Testis (tissue), 3 donors: ENCODE measurements around the gene SDK2. TPM values are rescaled to one million over a fixed set of nuclear protein-coding genes. Genes with fewer than 3 reads are reported as not detected.

Source experiments
- DNase-seq: peaks from one replicate; pipeline ENCODE4 v3.0.0-alpha.2; 2019
- H3K27ac ChIP-seq, 2 donors: fragments of 200-600 bp; sonication (generic); one replicate each; pipeline ENCODE4 v1.5.1; 2019
- H3K27me3 ChIP-seq: fragments of 200-600 bp; sonication (generic); one replicate; pipeline ENCODE4 v1.5.1; 2019
- H3K36me3 ChIP-seq: fragments of 200-600 bp; sonication (generic); one replicate; pipeline ENCODE4 v1.5.1; 2017; ENCODE audit warnings: low read depth; ENCODE audit errors: missing control alignments
- H3K4me1 ChIP-seq: fragments of 200-600 bp; sonication (generic); one replicate; pipeline ENCODE4 v1.5.1; 2019
- H3K4me3 ChIP-seq, 2 donors: fragments of 200-600 bp; sonication (generic); one replicate each; pipeline ENCODE4 v1.5.1; 2017 to 2019
- H3K9me3 ChIP-seq: fragments of 200-600 bp; sonication (generic); one replicate; pipeline ENCODE4 v1.5.1; 2017
- POLR2A ChIP-seq: fragments of 450-650 bp; IDR thresholded peaks from one replicate; pipeline ENCODE4 v1.6.1; 2017; ENCODE audit warnings: antibody characterized with exemption, mild to moderate bottlenecking, moderate library complexity
- WGBS, 2 donors: methylation state at CpG; one replicate each; pipeline ENCODE4 v1.1.5; 2018; 5-methylcytosine and 5-hydroxymethylcytosine counted together
- intact Hi-C: fragments of 100-400 bp; cut with DNase I; formaldehyde crosslinking; loops from one replicate; pipeline ENCODE4 v1.15.1; 2023; ENCODE audit warnings: low total_unique reads
- polyA plus RNA-seq: library from polyadenylated mRNA; stranded (reverse); fragments of 350-450 nt; fragmentation: Illumina TruSeq; extraction: RNeasy Lipid Tissue Mini Kit (QIAGEN cat#74804); gene quantifications from one replicate; pipeline ENCODE4 v1.2.3, GENCODE V29; 2014; ENCODE audit warnings: low read depth, low replicate concordance; ENCODE audit not compliant: insufficient read depth
- total RNA-seq, 2 donors: library from RNA; depleted of rRNA; stranded (reverse); fragments of >200 nt; gene quantifications; one replicate each; pipeline ENCODE4 v1.2.3, GENCODE V29; 2016
- TF ChIP-seq, protein P1 (sequence below), 3 experiments: fragments of 450-650 bp in 2 of 3; fragments of 200-600 bp in 1 of 3; sonication (generic) in 1 of 3; IDR thresholded peaks; one replicate each; pipeline ENCODE4 v1.5.1; 2016 to 2019; ENCODE audit warnings: antibody characterized with exemption in 3 of 3, mild to moderate bottlenecking in 2 of 3, moderate library complexity in 1 of 3

The SDK2 gene
- total and polyA plus RNA-seq, 3 donors from 2014 or later, result 36.9 to 63.4 (median 55.4) TPM

DNA sequence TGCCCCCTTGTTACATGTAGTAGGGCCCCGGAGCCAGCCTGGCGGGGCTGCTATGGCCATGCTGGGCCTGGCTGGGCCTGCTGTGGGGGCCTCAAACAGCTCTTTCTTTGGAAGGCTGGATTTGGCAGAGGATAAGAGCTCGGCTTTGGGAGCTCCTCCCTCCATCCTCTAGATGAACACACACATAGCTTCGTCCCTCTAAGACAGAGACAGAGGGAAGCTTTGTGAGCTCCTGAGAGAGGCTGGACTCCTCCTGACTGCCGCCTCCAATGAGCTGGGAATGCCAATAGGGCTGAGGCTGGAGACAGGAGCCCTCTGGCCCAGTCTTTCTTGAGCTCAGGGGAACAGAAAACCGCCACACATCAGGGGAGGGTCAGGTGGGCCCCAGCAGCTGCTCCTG, 295.1 kb downstream of the SDK2 start:
- peak; percentile 71 for DNase-seq
- no peaks in the 10 kb centered on the region for H3K27me3 ChIP-seq
- H3K27ac ChIP-seq, result peak overlapping the region; percentile 36 to 39
- no peak overlapping the region for H3K4me3 ChIP-seq
- no peaks in the 10 kb centered on the region for H3K36me3 ChIP-seq
- WGBS, 2 donors, result 39 to 49% methylated on average over 6 of the region's 6 CpGs
- intact Hi-C loops, result no loop called here
- H3K9me3 ChIP-seq, result no peaks in the 10 kb centered on the region
- TF ChIP-seq POLR2A, result no peak
- TF ChIP-seq, protein P1, sequence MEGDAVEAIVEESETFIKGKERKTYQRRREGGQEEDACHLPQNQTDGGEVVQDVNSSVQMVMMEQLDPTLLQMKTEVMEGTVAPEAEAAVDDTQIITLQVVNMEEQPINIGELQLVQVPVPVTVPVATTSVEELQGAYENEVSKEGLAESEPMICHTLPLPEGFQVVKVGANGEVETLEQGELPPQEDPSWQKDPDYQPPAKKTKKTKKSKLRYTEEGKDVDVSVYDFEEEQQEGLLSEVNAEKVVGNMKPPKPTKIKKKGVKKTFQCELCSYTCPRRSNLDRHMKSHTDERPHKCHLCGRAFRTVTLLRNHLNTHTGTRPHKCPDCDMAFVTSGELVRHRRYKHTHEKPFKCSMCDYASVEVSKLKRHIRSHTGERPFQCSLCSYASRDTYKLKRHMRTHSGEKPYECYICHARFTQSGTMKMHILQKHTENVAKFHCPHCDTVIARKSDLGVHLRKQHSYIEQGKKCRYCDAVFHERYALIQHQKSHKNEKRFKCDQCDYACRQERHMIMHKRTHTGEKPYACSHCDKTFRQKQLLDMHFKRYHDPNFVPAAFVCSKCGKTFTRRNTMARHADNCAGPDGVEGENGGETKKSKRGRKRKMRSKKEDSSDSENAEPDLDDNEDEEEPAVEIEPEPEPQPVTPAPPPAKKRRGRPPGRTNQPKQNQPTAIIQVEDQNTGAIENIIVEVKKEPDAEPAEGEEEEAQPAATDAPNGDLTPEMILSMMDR (IDR thresholded peaks at IDR 0.05), result no peak
- peaks cover 27% of the 10 kb centered on the region for H3K4me1 ChIP-seq

DNA sequence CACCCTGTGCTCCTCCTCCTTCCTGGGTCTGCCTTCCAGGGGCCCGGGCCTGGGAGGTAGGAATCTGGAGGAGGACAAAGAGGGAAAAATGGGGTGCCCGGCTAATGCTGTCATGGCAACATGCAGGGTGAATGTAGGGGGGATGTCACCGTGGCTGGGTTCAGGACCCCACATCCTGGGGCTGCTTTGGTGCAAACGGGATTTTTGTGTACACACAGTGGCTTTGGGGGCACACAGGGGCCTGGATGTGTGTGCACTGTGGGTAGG, 295.5 kb downstream of the SDK2 start:
- H3K4me1 ChIP-seq, result peaks cover 29% of the 10 kb centered on the region
- no peak for DNase-seq
- peak overlapping the region; percentile 36 to 39 for H3K27ac ChIP-seq
- TF ChIP-seq, protein P1 (IDR thresholded peaks at IDR 0.05), result no peak
- no peak for TF ChIP-seq POLR2A
- H3K4me3 ChIP-seq, result no peak overlapping the region
- H3K9me3 ChIP-seq, result no peaks in the 10 kb centered on the region
- 44 to 64% methylated on average over 4 of the region's 4 CpGs for WGBS, 2 donors
- H3K36me3 ChIP-seq, result no peaks in the 10 kb centered on the region
- intact Hi-C loops, result no loop called here
- H3K27me3 ChIP-seq, result no peaks in the 10 kb centered on the region

DNA sequence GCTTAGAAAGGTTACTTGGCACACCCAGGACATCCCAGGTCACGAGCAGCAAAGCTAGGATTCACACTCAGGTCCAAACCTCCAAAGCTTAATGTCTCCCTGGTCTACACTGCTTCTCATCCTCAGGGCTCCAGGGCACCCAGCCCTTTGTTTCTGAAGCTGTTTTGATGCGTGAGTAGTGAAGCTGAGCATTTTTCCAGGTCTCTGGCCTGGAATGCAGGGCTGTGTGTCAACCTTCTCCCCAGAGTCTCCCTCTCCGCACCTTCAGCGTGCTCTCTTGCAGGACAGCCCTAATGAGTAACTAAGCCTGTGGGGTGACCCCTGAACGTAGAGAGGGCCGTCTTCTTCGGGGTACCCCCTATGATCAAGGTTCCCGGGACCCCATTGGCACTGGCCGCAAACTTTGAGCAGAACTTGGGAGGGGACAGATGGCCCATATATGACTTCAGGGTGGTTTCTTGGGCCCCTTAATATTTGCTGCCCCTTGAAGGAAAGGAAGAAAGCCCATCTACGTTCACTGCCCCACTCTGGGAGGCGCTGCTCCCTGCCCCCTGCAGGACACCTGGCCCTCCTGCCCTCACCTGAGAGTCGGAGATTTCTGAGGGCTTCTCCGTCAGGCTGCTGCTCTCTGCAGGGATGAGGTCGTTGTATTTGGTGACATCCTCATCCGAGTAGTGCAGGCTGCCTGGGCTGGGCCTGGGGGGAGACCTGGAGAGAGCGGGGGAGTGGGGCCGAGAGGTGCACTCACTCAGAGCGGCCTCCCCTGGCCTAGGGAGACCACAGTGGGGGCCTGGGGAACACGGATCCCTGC, 296.0 kb downstream of the SDK2 start:
- no peaks in the 10 kb centered on the region for H3K9me3 ChIP-seq
- TF ChIP-seq, protein P1 (IDR thresholded peaks at IDR 0.05), result no peak
- no peak for TF ChIP-seq POLR2A
- intact Hi-C loops, result no loop called here
- H3K27ac ChIP-seq, result peak overlapping the region; percentile 36 to 39
- H3K36me3 ChIP-seq, result no peaks in the 10 kb centered on the region
- DNase-seq, result no peak
- WGBS, 2 donors, result 82 to 84% methylated on average over 14 to 19 of the region's 19 CpGs
- H3K27me3 ChIP-seq, result no peaks in the 10 kb centered on the region
- no peak overlapping the region for H3K4me3 ChIP-seq
- H3K4me1 ChIP-seq, result peaks cover 35% of the 10 kb centered on the region

DNA sequence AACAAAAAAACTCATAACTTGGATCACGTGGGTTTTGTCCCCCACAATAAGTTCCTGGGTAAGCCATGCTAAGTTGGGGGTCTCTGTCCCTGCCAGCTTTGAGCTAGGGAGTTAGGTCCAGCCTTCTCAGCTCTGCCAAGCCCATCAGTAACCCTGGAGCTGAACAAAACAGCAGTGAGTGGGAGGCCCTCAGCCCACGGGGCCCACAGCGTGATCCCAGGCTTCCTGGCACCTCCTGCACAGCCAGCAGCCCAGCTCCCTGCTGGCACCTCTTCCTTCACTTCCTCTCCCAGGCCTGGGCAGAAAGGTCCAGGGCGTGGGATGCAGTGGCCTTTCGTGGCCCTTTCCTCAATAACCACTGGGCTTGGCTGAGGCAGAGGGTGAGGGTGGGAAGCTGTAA, 296.9 kb downstream of the SDK2 start:
- intact Hi-C loops, result no loop called here
- Histone ChIP-seq H3K27ac (peak overlapping the region; percentile 24 to 39), H3K9me3 (no peaks in the 10 kb centered on the region), H3K36me3 (no peaks in the 10 kb centered on the region), H3K4me3 (no peak overlapping the region), H3K4me1 (peaks cover 43% of the 10 kb centered on the region), H3K27me3 (no peaks in the 10 kb centered on the region)
- no peak for TF ChIP-seq POLR2A
- TF ChIP-seq, protein P1 (IDR thresholded peaks at IDR 0.05), result no peak
- 47 to 52% methylated on average over 3 to 5 of the region's 5 CpGs for WGBS, 2 donors
- peak; percentile 78 for DNase-seq
